GM06990 (cell line): ENCODE measurements around the gene ZNRF4.

Source experiments
- DNase-seq: peaks from one replicate; pipeline ENCODE4 v3.0.0-alpha.2; 2011; ENCODE audit not compliant: insufficient read length; ENCODE audit errors: extremely low read depth
- H3K27me3 ChIP-seq: replicated peaks from 2 replicates; pipeline ENCODE4 v1.6.0; 2011; ENCODE audit warnings: low read length; ENCODE audit not compliant: control insufficient read depth, insufficient read depth
- H3K36me3 ChIP-seq: 2 replicates; pipeline ENCODE4 v1.5.1; 2011; ENCODE audit warnings: low read length; ENCODE audit not compliant: control insufficient read depth, insufficient read depth
- H3K4me3 ChIP-seq: replicated peaks from 2 replicates; pipeline ENCODE4 v1.5.1; 2011; ENCODE audit warnings: low read depth, mild to moderate bottlenecking, control low read depth, low read length
- CTCF ChIP-seq: IDR thresholded peaks from 2 replicates; pipeline ENCODE4 v1.5.1; 2011; ENCODE audit warnings: low read length, control low read depth, mild to moderate bottlenecking, inconsistent platforms; ENCODE audit not compliant: insufficient read depth, poor library complexity, severe bottlenecking

The ZNRF4 gene

GRCh38 chr19:5457709-5458108 is 2.5 kb downstream of the ZNRF4 start:
- Histone ChIP-seq H3K27me3 (no peaks in the 10 kb centered on the region), H3K36me3 (no peaks in the 10 kb centered on the region), H3K4me3 (no peak overlapping the region)
- no peak for TF ChIP-seq CTCF
- no peak for DNase-seq

- DNase-seq = no peak
- no peaks in the 10 kb centered on the region for H3K27me3 ChIP-seq
- no peak overlapping the region for H3K4me3 ChIP-seq
- no peak for TF ChIP-seq CTCF
- no peaks in the 10 kb centered on the region for H3K36me3 ChIP-seq
Measured at GRCh38 chr19:5458420-5458819, 3.2 kb downstream of the ZNRF4 start.

GRCh38 chr19:5459360-5459759 is 4.1 kb downstream of the ZNRF4 start:
- Histone ChIP-seq H3K27me3 (no peaks in the 10 kb centered on the region), H3K4me3 (no peak overlapping the region), H3K36me3 (no peaks in the 10 kb centered on the region)
- no peak for DNase-seq
- no peak for TF ChIP-seq CTCF

GRCh38 chr19:5460748-5461147 is 5.5 kb downstream of the ZNRF4 start:
- DNase-seq = no peak
- Histone ChIP-seq H3K4me3 (no peak overlapping the region), H3K36me3 (no peaks in the 10 kb centered on the region), H3K27me3 (no peaks in the 10 kb centered on the region)
- TF ChIP-seq CTCF = no peak

- DNase-seq = no peak
- no peak overlapping the region for H3K4me3 ChIP-seq
- H3K36me3 ChIP-seq = no peaks in the 10 kb centered on the region
- no peaks in the 10 kb centered on the region for H3K27me3 ChIP-seq
- no peak for TF ChIP-seq CTCF
Measured at GRCh38 chr19:5463959-5464358, 8.7 kb downstream of the ZNRF4 start.

- DNase-seq = no peak
- no peaks in the 10 kb centered on the region for H3K36me3 ChIP-seq
- H3K4me3 ChIP-seq = no peak overlapping the region
- no peaks in the 10 kb centered on the region for H3K27me3 ChIP-seq
- no peak for TF ChIP-seq CTCF
Measured at GRCh38 chr19:5466072-5466471, 10.9 kb downstream of the ZNRF4 start.
